HEK293 (cell line): ENCODE results near the gene RRAS.

Source experiments
- EGR2 ChIP-seq: fragments of 450-650 bp; formaldehyde crosslinking; IDR thresholded peaks from 2 replicates; pipeline ENCODE4 v1.5.1; 2016; ENCODE audit warnings: low read depth, missing biosample characterization, missing genetic modification characterization
- GLIS2 ChIP-seq: fragments of 450-650 bp; formaldehyde crosslinking; IDR thresholded peaks from 2 replicates; pipeline ENCODE4 v1.5.1; 2016; ENCODE audit warnings: missing biosample characterization, missing genetic modification characterization
- HOXC10 ChIP-seq: sonication (generic); formaldehyde crosslinking; IDR thresholded peaks from 2 replicates; pipeline ENCODE4 v1.8.1; 2023; ENCODE audit warnings: mild to moderate bottlenecking, missing genetic modification reagents
- ZBTB21 ChIP-seq: fragments of 450-650 bp; formaldehyde crosslinking; IDR thresholded peaks from 2 replicates; pipeline ENCODE4 v1.5.1; 2017; ENCODE audit warnings: missing biosample characterization, missing genetic modification characterization
- ZNF112 ChIP-seq: fragments of 450-650 bp; formaldehyde crosslinking; IDR thresholded peaks from 2 replicates; pipeline ENCODE4 v1.5.0; 2017; ENCODE audit warnings: missing biosample characterization, missing genetic modification characterization
- ZNF16 ChIP-seq: fragments of 450-650 bp; formaldehyde crosslinking; IDR thresholded peaks from 2 replicates; pipeline ENCODE4 v1.5.1; 2016; ENCODE audit warnings: low read depth, missing biosample characterization, missing genetic modification characterization
- ZNF23 ChIP-seq: fragments of 450-650 bp; formaldehyde crosslinking; IDR thresholded peaks from 2 replicates; pipeline ENCODE4 v1.5.1; 2016; ENCODE audit warnings: missing biosample characterization, missing genetic modification characterization, borderline replicate concordance
- ZNF292 ChIP-seq: fragments of 450-650 bp; formaldehyde crosslinking; IDR thresholded peaks from 2 replicates; pipeline ENCODE4 v1.5.1; 2016; ENCODE audit warnings: low read depth, missing biosample characterization, missing genetic modification characterization, borderline replicate concordance
- ZNF335 ChIP-seq: fragments of 450-650 bp; formaldehyde crosslinking; conservative IDR thresholded peaks from 2 replicates; pipeline ENCODE4 v1.5.1; 2016; ENCODE audit warnings: missing biosample characterization, missing genetic modification characterization
- ZNF350 ChIP-seq: fragments of 450-650 bp; formaldehyde crosslinking; IDR thresholded peaks from 2 replicates; pipeline ENCODE4 v1.5.0; 2017; ENCODE audit warnings: missing biosample characterization, mild to moderate bottlenecking, missing genetic modification characterization
- ZNF366 ChIP-seq: fragments of 450-650 bp; formaldehyde crosslinking; conservative IDR thresholded peaks from 2 replicates; pipeline ENCODE4 v1.5.1; 2016; ENCODE audit warnings: missing biosample characterization, missing genetic modification characterization
- ZNF433 ChIP-seq: fragments of 450-650 bp; formaldehyde crosslinking; IDR thresholded peaks from 2 replicates; pipeline ENCODE4 v1.5.1; 2016; ENCODE audit warnings: missing biosample characterization, missing genetic modification characterization, low read depth
- ZNF521 ChIP-seq: fragments of 450-650 bp; formaldehyde crosslinking; IDR thresholded peaks from 2 replicates; pipeline ENCODE4 v1.5.1; 2017; ENCODE audit warnings: missing biosample characterization, mild to moderate bottlenecking, missing genetic modification characterization
- ZNF548 ChIP-seq: fragments of 450-650 bp; formaldehyde crosslinking; IDR thresholded peaks from 2 replicates; pipeline ENCODE4 v1.5.1; 2016; ENCODE audit warnings: missing biosample characterization, missing genetic modification characterization
- ZNF555 ChIP-seq: fragments of 450-650 bp; formaldehyde crosslinking; conservative IDR thresholded peaks from 2 replicates; pipeline ENCODE4 v1.5.1; 2017; ENCODE audit warnings: missing biosample characterization, mild to moderate bottlenecking, missing genetic modification characterization, inconsistent platforms
- ZNF558 ChIP-seq: fragments of 450-650 bp; formaldehyde crosslinking; IDR thresholded peaks from 2 replicates; pipeline ENCODE4 v1.5.1; 2016; ENCODE audit warnings: missing biosample characterization, missing genetic modification characterization
- ZNF596 ChIP-seq: fragments of 450-650 bp; IDR thresholded peaks from 2 replicates; pipeline ENCODE4 v1.5.0; 2018; ENCODE audit warnings: missing biosample characterization, mild to moderate bottlenecking, missing genetic modification characterization, moderate library complexity
- ZNF600 ChIP-seq: fragments of 450-650 bp; formaldehyde crosslinking; IDR thresholded peaks from 2 replicates; pipeline ENCODE4 v1.5.1; 2016; ENCODE audit warnings: missing biosample characterization, missing genetic modification characterization
- ZNF621 ChIP-seq: fragments of 450-650 bp; formaldehyde crosslinking; IDR thresholded peaks from 2 replicates; pipeline ENCODE4 v1.5.1; 2017; ENCODE audit warnings: missing biosample characterization, missing genetic modification characterization
- ZNF654 ChIP-seq: fragments of 450-650 bp; formaldehyde crosslinking; IDR thresholded peaks from 2 replicates; pipeline ENCODE4 v1.5.1; 2016; ENCODE audit warnings: low read depth, missing biosample characterization, missing genetic modification characterization
- ZNF837 ChIP-seq: fragments of 450-650 bp; formaldehyde crosslinking; IDR thresholded peaks from 2 replicates; pipeline ENCODE4 v1.5.1; 2016; ENCODE audit warnings: missing biosample characterization, missing genetic modification characterization
- TF ChIP-seq, protein P1 (sequence below): fragments of 450-650 bp; formaldehyde crosslinking; IDR thresholded peaks from 2 replicates; pipeline ENCODE4 v1.5.1; 2016; ENCODE audit warnings: missing biosample characterization, missing genetic modification characterization
- TF ChIP-seq, protein P2 (sequence below): fragments of 450-650 bp; formaldehyde crosslinking; IDR thresholded peaks from 2 replicates; pipeline ENCODE4 v1.5.1; 2016; ENCODE audit warnings: missing biosample characterization, missing genetic modification characterization
- TF ChIP-seq, protein P3 (sequence below): fragments of 450-650 bp; formaldehyde crosslinking; IDR thresholded peaks from 2 replicates; pipeline ENCODE4 v1.5.1; 2016; ENCODE audit warnings: missing biosample characterization, missing genetic modification characterization
- TF ChIP-seq, protein P4 (sequence below): fragments of 450-650 bp; formaldehyde crosslinking; IDR thresholded peaks from 2 replicates; pipeline ENCODE4 v1.5.1; 2016; ENCODE audit warnings: missing biosample characterization, missing genetic modification characterization
- TF ChIP-seq, protein P5 (sequence below): fragments of 450-650 bp; formaldehyde crosslinking; IDR thresholded peaks from 2 replicates; pipeline ENCODE4 v1.5.1; 2017; ENCODE audit warnings: missing biosample characterization, mild to moderate bottlenecking, missing genetic modification characterization, moderate library complexity
- TF ChIP-seq, protein P6 (sequence below): fragments of 450-650 bp; formaldehyde crosslinking; IDR thresholded peaks from 2 replicates; pipeline ENCODE4 v1.5.1; 2016; ENCODE audit warnings: missing biosample characterization, missing genetic modification characterization

The RRAS gene

DNA sequence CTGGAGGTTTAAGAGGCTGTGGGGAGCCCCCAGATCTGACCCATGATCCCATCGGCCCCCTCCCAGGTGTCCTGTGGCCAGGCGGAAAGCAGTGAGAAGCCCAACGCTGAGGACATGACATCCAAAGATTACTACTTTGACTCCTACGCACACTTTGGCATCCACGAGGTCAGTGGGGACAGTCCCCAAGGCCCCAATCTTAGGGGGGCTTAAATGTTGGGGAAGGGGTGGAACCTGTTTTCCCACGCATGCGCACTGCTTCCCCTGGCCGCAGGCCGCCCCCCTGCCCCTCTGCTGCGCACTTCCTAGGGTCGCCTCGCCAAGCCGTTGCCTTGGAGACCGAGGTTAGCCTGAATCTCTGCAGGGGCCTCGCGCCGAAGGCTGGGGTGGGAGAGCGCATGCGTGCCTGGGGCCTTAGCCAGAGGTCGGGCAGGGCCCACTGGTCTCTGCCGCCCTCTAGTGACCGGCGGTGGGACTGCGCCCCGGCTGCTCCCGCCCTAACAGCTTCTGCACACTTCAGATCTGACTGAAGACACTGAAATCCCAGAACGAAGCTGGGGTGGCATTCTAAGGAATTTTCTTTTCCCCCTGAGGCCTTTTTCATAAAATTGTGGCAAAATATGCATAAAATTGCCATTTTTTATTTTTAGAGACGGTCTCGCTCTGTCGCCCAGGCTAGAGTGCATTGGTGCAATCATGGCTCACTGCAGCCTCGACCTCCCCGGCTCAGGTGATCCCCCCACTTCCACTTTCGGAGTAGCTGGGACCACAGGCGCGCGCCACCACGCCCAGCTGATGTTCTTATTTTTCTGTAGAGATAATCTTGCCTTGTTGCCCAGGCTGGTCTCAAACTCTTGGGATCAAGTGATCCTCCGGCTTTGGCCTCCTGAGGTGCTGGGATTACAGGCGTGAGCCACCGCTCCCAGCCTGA, 40.7 kb upstream of the RRAS start (continued):
- TF ChIP-seq, protein P1, sequence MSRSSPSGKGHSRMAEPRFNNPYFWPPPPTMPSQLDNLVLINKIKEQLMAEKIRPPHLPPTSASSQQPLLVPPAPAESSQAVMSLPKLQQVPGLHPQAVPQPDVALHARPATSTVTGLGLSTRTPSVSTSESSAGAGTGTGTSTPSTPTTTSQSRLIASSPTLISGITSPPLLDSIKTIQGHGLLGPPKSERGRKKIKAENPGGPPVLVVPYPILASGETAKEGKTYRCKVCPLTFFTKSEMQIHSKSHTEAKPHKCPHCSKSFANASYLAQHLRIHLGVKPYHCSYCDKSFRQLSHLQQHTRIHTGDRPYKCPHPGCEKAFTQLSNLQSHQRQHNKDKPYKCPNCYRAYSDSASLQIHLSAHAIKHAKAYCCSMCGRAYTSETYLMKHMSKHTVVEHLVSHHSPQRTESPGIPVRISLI (tag by site-specific recombination) = no peak
- TF ChIP-seq GLIS2 (tag by site-specific recombination) (no peak; the same call in 1 of the 2 replicates), ZNF837 (tag by site-specific recombination) (no peak), ZNF16 (no peak), ZNF366 (tag by site-specific recombination) (no peak), ZBTB21 (tag by site-specific recombination) (no peak), ZNF555 (tag by site-specific recombination) (no peak), EGR2 (tag by site-specific recombination) (no peak), ZNF596 (tag by site-specific recombination) (no peak), ZNF621 (no peak), ZNF433 (no peak), ZNF521 (tag by site-specific recombination) (no peak), ZNF654 (tag by site-specific recombination) (peak; percentile 68), ZNF350 (tag by site-specific recombination) (no peak), ZNF23 (no peak), ZNF335 (tag by site-specific recombination) (peak; percentile 72), HOXC10 (CRISPR knock-in tag) (no peak), ZNF548 (tag by site-specific recombination) (no peak), ZNF600 (tag by site-specific recombination) (no peak), ZNF112 (tag by site-specific recombination) (no peak), ZNF292 (tag by site-specific recombination) (no peak), ZNF558 (tag by site-specific recombination) (no peak)
- TF ChIP-seq, protein P2, sequence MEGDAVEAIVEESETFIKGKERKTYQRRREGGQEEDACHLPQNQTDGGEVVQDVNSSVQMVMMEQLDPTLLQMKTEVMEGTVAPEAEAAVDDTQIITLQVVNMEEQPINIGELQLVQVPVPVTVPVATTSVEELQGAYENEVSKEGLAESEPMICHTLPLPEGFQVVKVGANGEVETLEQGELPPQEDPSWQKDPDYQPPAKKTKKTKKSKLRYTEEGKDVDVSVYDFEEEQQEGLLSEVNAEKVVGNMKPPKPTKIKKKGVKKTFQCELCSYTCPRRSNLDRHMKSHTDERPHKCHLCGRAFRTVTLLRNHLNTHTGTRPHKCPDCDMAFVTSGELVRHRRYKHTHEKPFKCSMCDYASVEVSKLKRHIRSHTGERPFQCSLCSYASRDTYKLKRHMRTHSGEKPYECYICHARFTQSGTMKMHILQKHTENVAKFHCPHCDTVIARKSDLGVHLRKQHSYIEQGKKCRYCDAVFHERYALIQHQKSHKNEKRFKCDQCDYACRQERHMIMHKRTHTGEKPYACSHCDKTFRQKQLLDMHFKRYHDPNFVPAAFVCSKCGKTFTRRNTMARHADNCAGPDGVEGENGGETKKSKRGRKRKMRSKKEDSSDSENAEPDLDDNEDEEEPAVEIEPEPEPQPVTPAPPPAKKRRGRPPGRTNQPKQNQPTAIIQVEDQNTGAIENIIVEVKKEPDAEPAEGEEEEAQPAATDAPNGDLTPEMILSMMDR (tag by site-specific recombination) = peak; percentile 96
- TF ChIP-seq, protein P3, sequence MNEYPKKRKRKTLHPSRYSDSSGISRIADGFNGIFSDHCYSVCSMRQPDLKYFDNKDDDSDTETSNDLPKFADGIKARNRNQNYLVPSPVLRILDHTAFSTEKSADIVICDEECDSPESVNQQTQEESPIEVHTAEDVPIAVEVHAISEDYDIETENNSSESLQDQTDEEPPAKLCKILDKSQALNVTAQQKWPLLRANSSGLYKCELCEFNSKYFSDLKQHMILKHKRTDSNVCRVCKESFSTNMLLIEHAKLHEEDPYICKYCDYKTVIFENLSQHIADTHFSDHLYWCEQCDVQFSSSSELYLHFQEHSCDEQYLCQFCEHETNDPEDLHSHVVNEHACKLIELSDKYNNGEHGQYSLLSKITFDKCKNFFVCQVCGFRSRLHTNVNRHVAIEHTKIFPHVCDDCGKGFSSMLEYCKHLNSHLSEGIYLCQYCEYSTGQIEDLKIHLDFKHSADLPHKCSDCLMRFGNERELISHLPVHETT (tag by site-specific recombination) = no peak
- TF ChIP-seq, protein P4, sequence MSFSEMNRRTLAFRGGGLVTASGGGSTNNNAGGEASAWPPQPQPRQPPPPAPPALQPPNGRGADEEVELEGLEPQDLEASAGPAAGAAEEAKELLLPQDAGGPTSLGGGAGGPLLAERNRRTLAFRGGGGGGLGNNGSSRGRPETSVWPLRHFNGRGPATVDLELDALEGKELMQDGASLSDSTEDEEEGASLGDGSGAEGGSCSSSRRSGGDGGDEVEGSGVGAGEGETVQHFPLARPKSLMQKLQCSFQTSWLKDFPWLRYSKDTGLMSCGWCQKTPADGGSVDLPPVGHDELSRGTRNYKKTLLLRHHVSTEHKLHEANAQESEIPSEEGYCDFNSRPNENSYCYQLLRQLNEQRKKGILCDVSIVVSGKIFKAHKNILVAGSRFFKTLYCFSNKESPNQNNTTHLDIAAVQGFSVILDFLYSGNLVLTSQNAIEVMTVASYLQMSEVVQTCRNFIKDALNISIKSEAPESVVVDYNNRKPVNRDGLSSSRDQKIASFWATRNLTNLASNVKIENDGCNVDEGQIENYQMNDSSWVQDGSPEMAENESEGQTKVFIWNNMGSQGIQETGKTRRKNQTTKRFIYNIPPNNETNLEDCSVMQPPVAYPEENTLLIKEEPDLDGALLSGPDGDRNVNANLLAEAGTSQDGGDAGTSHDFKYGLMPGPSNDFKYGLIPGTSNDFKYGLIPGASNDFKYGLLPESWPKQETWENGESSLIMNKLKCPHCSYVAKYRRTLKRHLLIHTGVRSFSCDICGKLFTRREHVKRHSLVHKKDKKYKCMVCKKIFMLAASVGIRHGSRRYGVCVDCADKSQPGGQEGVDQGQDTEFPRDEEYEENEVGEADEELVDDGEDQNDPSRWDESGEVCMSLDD = peak; percentile 83
- TF ChIP-seq, protein P5, sequence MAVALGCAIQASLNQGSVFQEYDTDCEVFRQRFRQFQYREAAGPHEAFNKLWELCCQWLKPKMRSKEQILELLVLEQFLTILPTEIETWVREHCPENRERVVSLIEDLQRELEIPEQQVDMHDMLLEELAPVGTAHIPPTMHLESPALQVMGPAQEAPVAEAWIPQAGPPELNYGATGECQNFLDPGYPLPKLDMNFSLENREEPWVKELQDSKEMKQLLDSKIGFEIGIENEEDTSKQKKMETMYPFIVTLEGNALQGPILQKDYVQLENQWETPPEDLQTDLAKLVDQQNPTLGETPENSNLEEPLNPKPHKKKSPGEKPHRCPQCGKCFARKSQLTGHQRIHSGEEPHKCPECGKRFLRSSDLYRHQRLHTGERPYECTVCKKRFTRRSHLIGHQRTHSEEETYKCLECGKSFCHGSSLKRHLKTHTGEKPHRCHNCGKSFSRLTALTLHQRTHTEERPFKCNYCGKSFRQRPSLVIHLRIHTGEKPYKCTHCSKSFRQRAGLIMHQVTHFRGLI (tag by site-specific recombination) = peak; percentile 58
- TF ChIP-seq, protein P6, sequence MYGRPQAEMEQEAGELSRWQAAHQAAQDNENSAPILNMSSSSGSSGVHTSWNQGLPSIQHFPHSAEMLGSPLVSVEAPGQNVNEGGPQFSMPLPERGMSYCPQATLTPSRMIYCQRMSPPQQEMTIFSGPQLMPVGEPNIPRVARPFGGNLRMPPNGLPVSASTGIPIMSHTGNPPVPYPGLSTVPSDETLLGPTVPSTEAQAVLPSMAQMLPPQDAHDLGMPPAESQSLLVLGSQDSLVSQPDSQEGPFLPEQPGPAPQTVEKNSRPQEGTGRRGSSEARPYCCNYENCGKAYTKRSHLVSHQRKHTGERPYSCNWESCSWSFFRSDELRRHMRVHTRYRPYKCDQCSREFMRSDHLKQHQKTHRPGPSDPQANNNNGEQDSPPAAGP (tag by site-specific recombination) = no peak
